Cardiac muscle cell (in vitro differentiated cells and primary cell): ENCODE results near the gene LYRM4. TPM values are rescaled to one million over a fixed set of nuclear protein-coding genes. Genes with fewer than 3 reads are reported as not detected.

Experiments used
- DNase-seq, 2 donors: peaks; one replicate each; pipeline versions ENCODE4 v3.0.0 to v3.0.0-alpha.2; 2010 to 2017; ENCODE audit warnings: low read depth in 1 of 2, low spot score in 1 of 2
- H3K27ac ChIP-seq: fragments of 200-600 bp; sonication (generic); 2 replicates; pipeline ENCODE4 v1.5.1; 2016
- H3K27me3 ChIP-seq: fragments of 200-600 bp; sonication (generic); 2 replicates; pipeline ENCODE4 v1.6.0; 2016; ENCODE audit warnings: control low read depth
- H3K36me3 ChIP-seq: fragments of 200-600 bp; sonication (generic); 2 replicates; pipeline ENCODE4 v1.5.1; 2016; ENCODE audit warnings: control low read depth
- H3K4me1 ChIP-seq: fragments of 200-600 bp; sonication (generic); 2 replicates; pipeline ENCODE4 v1.8.1; 2017; ENCODE audit warnings: low read depth, mild to moderate bottlenecking, mixed run types
- H3K4me3 ChIP-seq: fragments of 200-600 bp; sonication (generic); 2 replicates; pipeline ENCODE4 v1.5.1; 2016; ENCODE audit warnings: mild to moderate bottlenecking
- H3K9me3 ChIP-seq: fragments of 200-600 bp; sonication (generic); 2 replicates; pipeline ENCODE4 v1.5.1; 2017; ENCODE audit warnings: low read depth, mild to moderate bottlenecking, control low read depth
- CTCF ChIP-seq: IDR thresholded peaks from 2 replicates; pipeline ENCODE4 v1.5.1; 2012; ENCODE audit warnings: low read depth, mild to moderate bottlenecking, low read length
- polyA plus RNA-seq: library from polyadenylated mRNA; unstranded; fragments of >200 nt; fragmentation: Nextera tagmentation; extraction: Ambion mirVana; gene quantifications from 2 replicates; pipeline ENCODE4 v1.2.1, GENCODE V29; 2016
- total RNA-seq: library from RNA; depleted of rRNA; stranded (reverse); fragments of >200 nt; gene quantifications from 2 replicates; pipeline ENCODE4 v1.2.3, GENCODE V29; 2016

LYRM4 gene
- total and polyA plus RNA-seq, 2 experiments from 2014 or later: 24.2 to 38.3 TPM

- H3K4me1 ChIP-seq: no peaks in the 10 kb centered on the region
- no peaks in the 10 kb centered on the region for H3K9me3 ChIP-seq
- DNase-seq: peak in 1 of 2 donors; percentile 61
- no peak overlapping the region for H3K27ac ChIP-seq
- H3K4me3 ChIP-seq: no peak overlapping the region
- H3K27me3 ChIP-seq: peaks cover 49% of the 10 kb centered on the region
- H3K36me3 ChIP-seq: no peaks in the 10 kb centered on the region
- TF ChIP-seq CTCF: no peak
Measured at GRCh38 chr6:5082487-5083306, 178.1 kb downstream of the LYRM4 start.

- no peak for DNase-seq
- no peak for TF ChIP-seq CTCF
- H3K27me3 ChIP-seq: peaks cover 42% of the 10 kb centered on the region
- H3K27ac ChIP-seq: no peak overlapping the region
- H3K36me3 ChIP-seq: no peaks in the 10 kb centered on the region
- no peaks in the 10 kb centered on the region for H3K9me3 ChIP-seq
- no peak overlapping the region for H3K4me3 ChIP-seq
- no peaks in the 10 kb centered on the region for H3K4me1 ChIP-seq
Measured at GRCh38 chr6:5081955-5082354, 178.8 kb downstream of the LYRM4 start.

GRCh38 chr6:5081182-5081581 is 179.6 kb downstream of the LYRM4 start:
- Histone ChIP-seq H3K27me3 (peaks cover 34% of the 10 kb centered on the region), H3K27ac (no peak overlapping the region), H3K4me3 (no peak overlapping the region), H3K36me3 (no peaks in the 10 kb centered on the region), H3K4me1 (no peaks in the 10 kb centered on the region), H3K9me3 (no peaks in the 10 kb centered on the region)
- DNase-seq: no peak
- no peak for TF ChIP-seq CTCF

- Histone ChIP-seq H3K36me3 (no peaks in the 10 kb centered on the region), H3K4me1 (no peaks in the 10 kb centered on the region), H3K27ac (no peak overlapping the region), H3K9me3 (no peaks in the 10 kb centered on the region), H3K27me3 (peaks cover 28% of the 10 kb centered on the region), H3K4me3 (no peak overlapping the region)
- no peak for DNase-seq
- TF ChIP-seq CTCF: no peak
Measured at GRCh38 chr6:5080574-5080973, 180.2 kb downstream of the LYRM4 start.

- no peaks in the 10 kb centered on the region for H3K4me1 ChIP-seq
- H3K27me3 ChIP-seq: peaks cover 24% of the 10 kb centered on the region
- no peak overlapping the region for H3K27ac ChIP-seq
- TF ChIP-seq CTCF: no peak
- H3K36me3 ChIP-seq: no peaks in the 10 kb centered on the region
- H3K9me3 ChIP-seq: no peaks in the 10 kb centered on the region
- DNase-seq: no peak
- H3K4me3 ChIP-seq: no peak overlapping the region
Measured at GRCh38 chr6:5079692-5080091, 181.1 kb downstream of the LYRM4 start.
